Activated naive CD4-positive, alpha-beta T cell treated with anti-CD3 and anti-CD28 coated beads for 36 hours (primary cell): Measurements from ENCODE around the gene SGCD. TPM values are rescaled to one million over a fixed set of nuclear protein-coding genes. Genes with fewer than 3 reads are reported as not detected.
"Not testable (repeated sequence)": the region's sequence is repeated elsewhere in the genome, so short reads cannot be mapped to it uniquely, and the experiment has no call there.

Experiments
- CTCF ChIA-PET: fragments of 350-600 bp; sonication (Branson Sonifier 250); formaldehyde crosslinking; loops from one replicate; lab custom pipeline; 2021; ENCODE audit warnings: antibody characterized with exemption; lab: Charles Lee
- DNase-seq: peaks from one replicate; pipeline ENCODE4 v3.0.0-alpha.2; 2020
- H3K27ac Mint-ChIP-seq: one replicate; pipeline ENCODE4 v1.8.0; 2021; ENCODE audit warnings: mild to moderate bottlenecking, mixed read lengths
- H3K27me3 Mint-ChIP-seq: one replicate; pipeline ENCODE4 v1.8.0; 2021; ENCODE audit warnings: low read depth, mixed read lengths
- H3K36me3 Mint-ChIP-seq: one replicate; pipeline ENCODE4 v1.8.0; 2021; ENCODE audit warnings: low read depth, mixed read lengths
- H3K4me1 Mint-ChIP-seq: one replicate; pipeline ENCODE4 v1.8.0; 2021; ENCODE audit warnings: low read depth, mixed read lengths
- H3K4me3 Mint-ChIP-seq: one replicate; pipeline ENCODE4 v1.8.0; 2021; ENCODE audit warnings: mild to moderate bottlenecking, moderate library complexity, mixed read lengths
- H3K9me3 Mint-ChIP-seq: one replicate; pipeline ENCODE4 v1.8.0; 2021; ENCODE audit warnings: mixed read lengths
- intact Hi-C: fragments of 100-400 bp; cut with micrococcal nuclease; formaldehyde crosslinking; loops from one replicate; pipeline ENCODE4 v1.15.1; 2023
- total RNA-seq, 2 experiments: library from RNA; stranded (reverse); gene quantifications; one replicate each; pipeline ENCODE4 v1.2.3, GENCODE V29; 2021

Gene SGCD
- total RNA-seq, 2 experiments from 2014 or later, result not detected

GRCh38 chr5:156610582-156610981 is 283.6 kb downstream of the SGCD start:
- H3K27me3 Mint-ChIP-seq, H3K27ac Mint-ChIP-seq, H3K4me3 Mint-ChIP-seq, H3K36me3 Mint-ChIP-seq, H3K4me1 Mint-ChIP-seq, intact Hi-C loops, DNase-seq, CTCF ChIA-PET: not testable (repeated sequence)
- H3K9me3 Mint-ChIP-seq, result peaks cover 18% of the 10 kb centered on the region

- Mint-ChIP-seq H3K4me1 (no peaks in the 10 kb centered on the region), H3K9me3 (peaks cover 15% of the 10 kb centered on the region), H3K36me3 (peaks cover 2% of the 10 kb centered on the region), H3K27ac (no peak overlapping the region), H3K27me3 (peaks cover 4% of the 10 kb centered on the region), H3K4me3 (no peak overlapping the region)
- CTCF ChIA-PET, result no interaction called here
- no peak for DNase-seq
- intact Hi-C loops, result no loop called here
These were observed 288.9 kb downstream of the SGCD start for GRCh38 chr5:156615901-156616300.

GRCh38 chr5:156617426-156617825 is 290.5 kb downstream of the SGCD start:
- CTCF ChIA-PET, result interaction anchor here (0.5 kb wide), 1 partner anchor 317 kb away, joined by 3 read pairs; no protein-coding TSS in a partner anchor
- no peak for DNase-seq
- no peaks in the 10 kb centered on the region for H3K36me3 Mint-ChIP-seq
- H3K27ac Mint-ChIP-seq, result no peak overlapping the region
- peaks cover 2% of the 10 kb centered on the region for H3K27me3 Mint-ChIP-seq
- H3K4me1 Mint-ChIP-seq, result no peaks in the 10 kb centered on the region
- H3K4me3 Mint-ChIP-seq, result no peak overlapping the region
- H3K9me3 Mint-ChIP-seq, result peaks cover 2% of the 10 kb centered on the region
- intact Hi-C loops, result no loop called here

GRCh38 chr5:156618601-156619000 is 291.6 kb downstream of the SGCD start:
- Mint-ChIP-seq H3K27me3 (peaks cover 5% of the 10 kb centered on the region), H3K27ac (no peak overlapping the region), H3K4me1 (no peaks in the 10 kb centered on the region), H3K9me3 (no peaks in the 10 kb centered on the region), H3K4me3 (no peak overlapping the region), H3K36me3 (no peaks in the 10 kb centered on the region)
- CTCF ChIA-PET, result interaction anchor here (0.6 kb wide), 1 partner anchor 357 kb away, joined by 4 read pairs; no protein-coding TSS in a partner anchor
- intact Hi-C loops, result no loop called here
- DNase-seq, result no peak

GRCh38 chr5:156621719-156622118 is 294.8 kb downstream of the SGCD start:
- intact Hi-C loops, result no loop called here
- peaks cover 3% of the 10 kb centered on the region for H3K27me3 Mint-ChIP-seq
- H3K9me3 Mint-ChIP-seq, result no peaks in the 10 kb centered on the region
- H3K4me3 Mint-ChIP-seq, result no peak overlapping the region
- DNase-seq, result no peak
- CTCF ChIA-PET, result no interaction called here
- H3K36me3 Mint-ChIP-seq, result no peaks in the 10 kb centered on the region
- H3K27ac Mint-ChIP-seq, result no peak overlapping the region
- no peaks in the 10 kb centered on the region for H3K4me1 Mint-ChIP-seq

- intact Hi-C loops, result no loop called here
- CTCF ChIA-PET, result no interaction called here
- no peak for DNase-seq
- no peak overlapping the region for H3K4me3 Mint-ChIP-seq
- H3K4me1 Mint-ChIP-seq, result peaks cover 1% of the 10 kb centered on the region
- H3K27ac Mint-ChIP-seq, result no peak overlapping the region
- peaks cover 3% of the 10 kb centered on the region for H3K27me3 Mint-ChIP-seq
- no peaks in the 10 kb centered on the region for H3K9me3 Mint-ChIP-seq
- no peaks in the 10 kb centered on the region for H3K36me3 Mint-ChIP-seq
These were observed 296.5 kb downstream of the SGCD start for GRCh38 chr5:156623381-156624040.

GRCh38 chr5:156624686-156625085 is 297.7 kb downstream of the SGCD start:
- no peak for DNase-seq
- CTCF ChIA-PET, result interaction anchor here (0.7 kb wide), 1 partner anchor 360 kb away, joined by 3 read pairs; no protein-coding TSS in a partner anchor
- no peaks in the 10 kb centered on the region for H3K9me3 Mint-ChIP-seq
- H3K27me3 Mint-ChIP-seq, result peaks cover 3% of the 10 kb centered on the region
- H3K27ac Mint-ChIP-seq, result no peak overlapping the region
- H3K4me1 Mint-ChIP-seq, result peaks cover 2% of the 10 kb centered on the region
- intact Hi-C loops, result no loop called here
- no peak overlapping the region for H3K4me3 Mint-ChIP-seq
- no peaks in the 10 kb centered on the region for H3K36me3 Mint-ChIP-seq

- H3K27me3 Mint-ChIP-seq, result no peaks in the 10 kb centered on the region
- no peaks in the 10 kb centered on the region for H3K9me3 Mint-ChIP-seq
- H3K4me3 Mint-ChIP-seq, result no peak overlapping the region
- H3K4me1 Mint-ChIP-seq, result peaks cover 2% of the 10 kb centered on the region
- CTCF ChIA-PET, result no interaction called here
- no peaks in the 10 kb centered on the region for H3K36me3 Mint-ChIP-seq
- no peak for DNase-seq
- intact Hi-C loops, result no loop called here
- no peak overlapping the region for H3K27ac Mint-ChIP-seq
These were observed 301.5 kb downstream of the SGCD start for GRCh38 chr5:156628421-156628820.

- DNase-seq, result no peak
- Mint-ChIP-seq H3K27ac (no peak overlapping the region), H3K4me1 (peaks cover 2% of the 10 kb centered on the region), H3K4me3 (no peak overlapping the region), H3K36me3 (no peaks in the 10 kb centered on the region), H3K27me3 (no peaks in the 10 kb centered on the region), H3K9me3 (no peaks in the 10 kb centered on the region)
- intact Hi-C loops, result no loop called here
- CTCF ChIA-PET, result no interaction called here
These were observed 304.0 kb downstream of the SGCD start for GRCh38 chr5:156631005-156631404.

- CTCF ChIA-PET, result no interaction called here
- DNase-seq, result no peak
- H3K4me1 Mint-ChIP-seq, result no peaks in the 10 kb centered on the region
- H3K4me3 Mint-ChIP-seq, result no peak overlapping the region
- H3K27me3 Mint-ChIP-seq, result no peaks in the 10 kb centered on the region
- no peaks in the 10 kb centered on the region for H3K36me3 Mint-ChIP-seq
- H3K9me3 Mint-ChIP-seq, result no peaks in the 10 kb centered on the region
- no peak overlapping the region for H3K27ac Mint-ChIP-seq
- intact Hi-C loops, result no loop called here
These were observed 307.3 kb downstream of the SGCD start for GRCh38 chr5:156634301-156634700.

- H3K9me3 Mint-ChIP-seq, result no peaks in the 10 kb centered on the region
- intact Hi-C loops, result no loop called here
- H3K4me1 Mint-ChIP-seq, result no peaks in the 10 kb centered on the region
- no peak overlapping the region for H3K27ac Mint-ChIP-seq
- CTCF ChIA-PET, result no interaction called here
- DNase-seq, result no peak
- H3K36me3 Mint-ChIP-seq, result no peaks in the 10 kb centered on the region
- H3K4me3 Mint-ChIP-seq, result no peak overlapping the region
- peaks cover 4% of the 10 kb centered on the region for H3K27me3 Mint-ChIP-seq
These were observed 313.8 kb downstream of the SGCD start for GRCh38 chr5:156640691-156641241.

GRCh38 chr5:156641686-156642085 is 314.7 kb downstream of the SGCD start:
- no peaks in the 10 kb centered on the region for H3K9me3 Mint-ChIP-seq
- no peaks in the 10 kb centered on the region for H3K36me3 Mint-ChIP-seq
- intact Hi-C loops, result no loop called here
- CTCF ChIA-PET, result no interaction called here
- H3K4me3 Mint-ChIP-seq, result no peak overlapping the region
- peaks cover 9% of the 10 kb centered on the region for H3K27me3 Mint-ChIP-seq
- no peak overlapping the region for H3K27ac Mint-ChIP-seq
- no peaks in the 10 kb centered on the region for H3K4me1 Mint-ChIP-seq
- no peak for DNase-seq

GRCh38 chr5:156647034-156647451 is 320.1 kb downstream of the SGCD start:
- no peaks in the 10 kb centered on the region for H3K4me1 Mint-ChIP-seq
- no peak for DNase-seq
- CTCF ChIA-PET, result interaction anchor here (1.0 kb wide), 1 partner anchor 169 kb away, joined by 3 read pairs; no protein-coding TSS in a partner anchor
- H3K9me3 Mint-ChIP-seq, result no peaks in the 10 kb centered on the region
- H3K27me3 Mint-ChIP-seq, result peaks cover 7% of the 10 kb centered on the region
- no peak overlapping the region for H3K4me3 Mint-ChIP-seq
- intact Hi-C loops, result no loop called here
- H3K27ac Mint-ChIP-seq, result no peak overlapping the region
- H3K36me3 Mint-ChIP-seq, result no peaks in the 10 kb centered on the region
